Suppressor macrophage treated with lipopolysaccharide for 1 hour (primary cell): Measurements from ENCODE around the gene HES6.
"Not testable (repeated sequence)": the region's sequence is repeated elsewhere in the genome, so short reads cannot be mapped to it uniquely, and the experiment has no call there.

Experiments used
- DNase-seq, 3 donors: peaks; one replicate each; pipeline ENCODE4 v3.0.0-alpha.2; 2020 to 2022

The HES6 gene

DNA sequence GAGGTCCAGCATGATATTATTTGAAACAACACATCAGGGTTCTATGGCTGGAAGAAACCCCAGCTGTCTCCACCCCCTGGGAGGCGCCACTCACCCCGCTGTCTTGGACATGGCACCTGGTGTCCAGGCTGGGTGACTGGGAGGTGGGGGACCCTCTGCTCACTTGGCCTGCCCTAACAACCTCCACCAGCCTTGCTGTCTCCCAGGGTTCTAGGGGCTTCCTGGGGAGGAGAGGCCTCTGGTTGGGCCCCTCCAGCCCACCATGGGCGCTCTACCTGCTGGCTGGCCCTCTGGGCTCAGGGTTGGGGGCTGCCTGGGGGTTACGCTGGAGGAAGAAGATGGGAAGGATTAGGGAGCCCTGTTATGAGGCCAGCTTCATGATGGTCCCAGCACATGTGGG, 32.3 kb upstream of the HES6 start:
- DNase-seq = no peak

DNA sequence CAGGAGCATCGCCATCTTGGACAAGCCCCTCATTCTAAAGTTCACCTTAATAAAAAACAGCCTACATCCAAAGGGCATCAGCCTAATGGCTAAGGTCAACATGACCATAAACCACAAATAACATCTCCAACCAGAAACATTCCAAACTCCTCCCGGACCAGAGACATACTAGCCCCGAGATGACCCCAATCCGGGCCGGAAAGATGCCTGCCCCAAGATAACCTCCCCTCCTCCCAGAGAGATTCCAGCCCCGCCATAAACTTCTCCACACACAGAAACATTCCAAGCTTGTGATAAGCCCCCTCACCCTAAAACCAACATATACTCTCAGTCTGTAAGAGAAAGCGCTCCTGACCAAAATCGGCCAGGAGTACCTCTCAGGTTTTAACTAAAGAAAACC, 31.8 kb upstream of the HES6 start:
- DNase-seq = not testable (repeated sequence)

DNA sequence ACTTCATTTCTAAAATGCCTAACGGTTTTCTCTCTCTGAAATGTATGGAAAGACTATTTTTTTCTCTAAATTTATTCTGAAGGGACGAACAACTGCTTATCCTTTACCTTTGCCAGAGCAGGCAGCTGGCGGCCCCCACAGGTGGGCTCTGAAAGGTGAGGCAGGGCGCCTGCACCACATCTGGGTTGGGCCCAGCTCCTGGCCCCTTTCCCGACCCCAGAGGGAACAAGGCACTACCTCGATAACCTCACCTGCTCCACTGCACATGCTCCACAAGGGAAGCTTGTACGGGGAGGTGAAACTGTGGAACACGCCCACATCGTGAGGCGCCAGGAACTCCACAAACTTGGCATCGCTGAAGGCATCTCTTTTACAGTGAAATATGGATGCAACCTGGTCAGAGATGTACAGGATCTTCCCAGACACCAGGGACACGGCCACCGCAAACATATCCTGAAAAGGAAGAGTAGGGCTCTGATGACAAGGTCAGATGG, 31.3 kb upstream of the HES6 start:
- DNase-seq = no peak

DNA sequence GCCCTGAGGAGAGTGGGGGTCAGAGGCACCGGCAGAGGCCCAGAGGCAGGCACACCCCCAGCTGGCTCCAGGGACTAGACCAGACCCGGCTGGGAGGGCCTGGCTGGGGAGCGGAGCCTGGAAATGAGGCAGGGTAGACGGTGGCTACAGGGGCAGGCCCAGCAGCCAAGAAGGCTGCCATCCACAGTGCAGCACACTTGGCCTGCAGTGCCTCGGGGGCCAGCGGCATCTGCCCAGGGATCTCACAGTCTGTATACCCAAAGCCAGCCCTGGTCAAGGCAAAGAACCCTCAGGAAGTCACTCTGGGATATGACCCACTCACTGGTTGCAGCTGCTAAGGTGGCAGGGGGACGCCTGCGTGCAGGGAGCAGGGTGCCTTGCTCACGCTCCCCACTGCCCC, 30.8 kb upstream of the HES6 start:
- no peak for DNase-seq

DNA sequence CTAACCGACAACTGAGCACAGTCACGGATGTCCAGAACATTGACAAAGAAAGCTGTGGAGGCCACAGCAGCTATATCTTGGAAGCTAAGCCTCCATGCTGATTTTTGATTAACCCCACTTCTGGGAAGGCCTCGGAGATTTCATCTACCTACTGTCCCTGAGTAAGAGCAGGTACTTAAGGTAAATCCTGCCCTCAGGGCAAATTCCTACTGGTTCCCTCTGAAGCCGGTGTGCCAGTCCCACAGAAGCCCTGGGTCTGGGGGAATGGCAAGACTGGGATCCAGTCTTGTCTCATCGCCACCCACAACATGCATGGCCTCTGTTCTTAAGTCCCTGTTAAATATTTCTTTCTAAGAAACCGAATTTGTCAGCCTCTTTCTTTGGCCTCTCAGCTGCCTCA, 29.9 kb upstream of the HES6 start:
- DNase-seq = no peak

DNA sequence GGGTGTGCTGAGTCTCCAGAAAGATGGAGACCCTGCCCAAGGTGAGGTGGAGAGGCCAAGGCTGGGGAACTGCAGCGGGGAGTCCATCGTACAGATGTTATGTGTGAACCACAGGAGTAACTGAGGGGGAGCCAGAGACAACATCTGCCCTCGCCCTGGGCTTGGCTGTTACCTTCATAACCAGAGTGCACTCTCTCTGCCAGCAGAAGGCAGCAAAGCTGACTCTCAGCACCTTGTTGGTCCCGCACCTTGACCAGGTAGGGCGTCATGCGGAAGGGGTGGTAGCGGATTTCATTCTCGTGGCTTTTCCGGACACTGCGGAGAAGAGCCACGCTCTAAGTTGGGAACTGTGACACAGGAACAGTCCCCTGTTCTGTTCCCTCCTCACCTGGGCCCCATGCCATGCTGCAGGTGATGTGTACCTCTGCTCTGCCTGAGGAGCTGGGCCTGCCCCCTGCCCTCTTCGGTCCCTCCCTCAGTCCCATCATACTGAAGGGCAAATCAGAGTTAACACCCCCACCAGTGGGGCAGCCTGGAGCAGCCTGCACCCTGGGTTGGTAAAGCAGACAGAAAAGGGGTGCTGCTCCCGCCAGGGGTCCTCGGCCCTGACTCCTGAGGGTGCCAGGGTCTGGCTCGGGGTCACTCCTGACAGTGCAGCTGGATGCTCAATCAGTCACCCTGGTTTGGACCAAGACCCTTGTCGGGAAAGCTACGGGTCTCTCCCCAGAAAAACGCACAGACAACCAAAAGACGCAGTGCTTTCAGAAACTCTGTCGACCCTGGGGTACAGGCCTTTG, 28.2 kb upstream of the HES6 start:
- DNase-seq = no peak

DNA sequence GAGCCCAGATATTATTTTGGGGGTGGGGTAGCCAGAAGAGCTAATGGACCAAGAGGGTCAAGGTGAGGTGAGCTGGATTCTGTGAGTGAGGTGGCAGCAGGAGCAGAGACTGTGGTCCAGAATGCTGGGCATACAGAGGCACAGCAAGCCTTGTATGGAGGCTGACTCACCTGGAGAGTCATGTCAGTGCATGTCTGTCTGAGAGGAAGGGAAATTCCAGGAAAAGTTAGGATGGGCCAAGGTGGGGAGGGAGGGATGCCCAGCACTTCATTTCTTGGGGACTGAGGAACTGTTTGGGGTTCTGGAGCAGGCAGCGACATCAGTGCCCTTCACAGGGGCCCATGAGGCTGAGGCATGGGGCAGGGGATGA, 27.5 kb upstream of the HES6 start:
- no peak for DNase-seq

DNA sequence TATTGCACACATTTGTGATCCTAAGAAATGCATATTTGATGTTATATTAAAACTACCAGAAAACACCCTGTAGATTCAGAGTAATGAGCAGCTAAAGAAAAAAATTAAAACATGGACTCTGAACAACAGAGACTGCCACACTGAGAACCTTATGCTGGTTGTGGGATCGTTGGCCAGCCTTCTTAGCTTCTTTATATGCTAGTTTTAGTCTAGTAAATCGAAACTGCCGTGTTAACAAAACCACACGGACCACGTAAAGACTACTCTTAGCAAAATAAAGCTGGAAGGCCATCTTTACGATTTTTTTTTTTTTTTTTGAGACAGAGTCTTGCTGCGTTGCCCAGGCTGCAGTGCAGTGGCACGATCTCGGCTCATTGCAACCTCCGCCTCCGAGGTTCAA, 25.8 kb upstream of the HES6 start:
- DNase-seq = no peak

DNA sequence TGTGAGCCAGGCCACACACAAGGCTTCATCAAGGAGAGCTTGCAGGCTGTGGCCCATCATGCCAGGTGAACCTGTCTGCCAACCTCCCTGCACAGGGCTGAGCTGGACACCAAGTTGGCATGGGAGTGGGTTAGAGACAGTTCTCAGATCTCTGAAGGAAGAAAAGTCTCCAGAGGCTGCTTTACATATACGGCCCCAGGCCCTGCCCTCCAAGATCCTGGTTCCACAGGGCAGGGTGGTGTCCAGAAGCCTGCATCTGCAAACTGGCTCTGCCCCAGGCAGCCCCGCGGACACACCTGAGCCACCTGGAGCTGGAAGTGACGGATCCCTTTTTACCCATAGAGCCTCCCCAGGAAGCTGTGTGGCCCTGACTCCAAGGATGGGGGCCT, 24.2 kb upstream of the HES6 start:
- DNase-seq = no peak

DNA sequence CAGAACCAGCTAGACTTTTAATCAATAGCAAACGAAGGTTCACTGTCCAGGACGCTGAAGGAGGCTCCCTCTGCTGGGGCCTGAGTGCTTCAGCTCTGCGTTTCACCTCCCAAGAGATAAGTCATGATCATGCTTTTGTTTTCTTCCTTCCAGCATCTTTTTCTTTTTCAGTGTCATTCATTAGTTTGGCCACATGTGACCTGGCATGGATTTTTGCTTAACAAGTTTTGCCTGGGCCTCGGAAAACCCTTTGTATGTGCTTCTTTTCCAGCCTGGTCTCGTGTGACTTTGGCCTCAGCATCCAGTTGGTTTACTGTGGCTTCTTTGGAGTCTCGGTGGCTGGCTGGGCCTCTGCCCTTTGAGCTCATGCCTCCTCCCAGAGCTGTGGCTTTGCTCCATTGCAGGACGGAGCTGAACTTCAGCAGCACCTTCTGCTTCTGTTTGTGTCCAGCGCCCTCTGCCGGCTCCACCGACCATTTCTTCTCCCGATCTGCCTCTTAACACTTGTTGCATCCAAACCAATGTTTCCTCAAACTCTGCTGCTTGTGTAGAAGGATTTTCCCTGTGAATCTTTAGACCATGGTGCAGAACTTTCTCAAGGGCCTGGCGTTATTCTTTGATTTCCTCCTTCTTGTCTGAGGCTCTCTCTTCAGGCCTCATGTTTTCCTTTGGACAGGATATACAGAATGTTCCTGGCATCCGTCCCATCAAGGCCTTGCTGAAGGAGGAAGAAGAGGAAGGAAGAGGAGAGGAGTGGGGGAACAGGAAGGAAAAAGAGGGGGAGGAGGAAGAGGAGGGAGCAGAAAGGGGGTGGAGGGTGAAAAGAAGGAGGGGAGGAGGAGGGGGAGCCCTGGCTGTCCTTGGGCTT, 23.6 kb upstream of the HES6 start:
- DNase-seq = peak; percentile 89 to 90 (median 90)

DNA sequence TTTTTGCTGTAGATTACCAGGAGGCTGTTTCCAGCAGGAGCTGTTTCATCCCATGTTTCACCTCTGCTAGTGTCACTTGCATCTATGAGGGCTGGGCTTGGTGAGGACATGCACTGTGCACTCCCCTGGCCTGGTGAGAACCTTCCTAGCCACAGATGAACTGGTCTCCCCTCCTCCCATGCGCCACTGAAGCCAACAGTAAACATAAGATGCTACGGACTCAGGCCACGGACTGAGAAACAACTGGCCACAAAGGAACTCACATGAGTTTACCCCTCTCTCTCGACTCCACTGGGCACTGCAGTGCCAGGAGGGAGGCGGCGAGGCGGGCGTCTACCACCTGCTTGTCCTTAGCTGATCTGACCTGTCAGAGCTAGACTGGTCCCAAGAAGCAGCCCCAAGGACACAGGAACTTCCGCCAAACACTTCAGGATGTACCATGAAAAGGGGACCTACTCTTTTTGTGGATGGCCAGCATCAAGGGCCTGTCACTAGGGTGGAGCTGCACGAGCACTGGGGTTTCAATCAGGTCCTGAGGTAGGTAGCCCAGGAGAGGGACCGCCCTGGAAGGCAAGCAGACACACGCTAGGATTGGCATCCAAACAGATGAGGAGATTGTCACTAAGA, 22.8 kb upstream of the HES6 start:
- no peak for DNase-seq

DNA sequence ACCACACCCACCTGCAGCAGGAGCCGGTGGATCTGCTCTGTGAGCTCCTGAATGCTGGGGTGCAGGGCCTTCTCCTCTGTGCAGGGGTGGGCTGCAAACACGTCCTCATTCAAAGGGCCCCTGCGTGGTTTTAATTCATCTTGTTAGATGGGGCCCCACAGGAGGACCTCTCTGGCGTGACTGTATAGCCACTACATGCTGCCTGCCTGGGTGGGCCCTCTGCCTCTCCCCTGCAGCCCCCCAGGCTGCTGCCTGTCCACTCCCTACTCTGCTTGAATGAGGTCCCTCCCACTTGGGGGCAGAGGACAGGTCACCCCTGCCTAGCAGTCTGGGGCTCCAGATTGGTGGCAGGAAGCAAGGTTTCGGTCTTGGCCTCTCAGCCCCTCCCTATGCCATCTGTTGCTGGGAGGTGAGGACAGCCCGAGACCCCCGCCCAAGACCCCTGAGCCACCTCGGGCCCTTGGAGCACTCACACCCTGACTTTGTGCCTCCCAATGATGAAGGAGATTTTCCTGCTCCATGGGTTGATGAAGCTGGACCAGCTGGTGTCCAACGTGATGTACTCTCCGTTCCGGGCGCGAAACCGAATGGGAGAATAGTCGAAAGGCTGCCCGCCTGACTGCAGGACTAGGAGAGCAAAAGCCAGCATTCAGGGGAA, 22.0 kb upstream of the HES6 start:
- no peak for DNase-seq

DNA sequence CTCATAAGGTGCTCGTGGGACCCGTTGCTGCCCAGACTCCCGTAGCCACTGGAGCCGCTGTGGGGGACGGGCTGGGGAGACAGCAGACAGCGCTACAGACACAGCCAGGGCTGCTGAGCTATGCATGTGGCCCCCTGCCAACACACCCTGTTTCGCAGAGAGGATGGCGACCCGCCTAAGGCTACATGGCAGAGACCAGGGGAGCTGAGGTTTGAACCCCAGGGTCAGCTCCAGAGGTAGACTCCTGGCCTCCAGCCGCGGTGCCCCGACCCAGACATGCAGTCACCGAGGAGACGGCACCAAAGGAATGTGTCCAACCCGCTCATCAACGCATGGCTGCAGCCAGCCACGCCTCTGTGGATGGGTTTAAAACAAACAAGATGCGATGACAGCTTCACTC, 21.0 kb upstream of the HES6 start:
- no peak for DNase-seq

DNA sequence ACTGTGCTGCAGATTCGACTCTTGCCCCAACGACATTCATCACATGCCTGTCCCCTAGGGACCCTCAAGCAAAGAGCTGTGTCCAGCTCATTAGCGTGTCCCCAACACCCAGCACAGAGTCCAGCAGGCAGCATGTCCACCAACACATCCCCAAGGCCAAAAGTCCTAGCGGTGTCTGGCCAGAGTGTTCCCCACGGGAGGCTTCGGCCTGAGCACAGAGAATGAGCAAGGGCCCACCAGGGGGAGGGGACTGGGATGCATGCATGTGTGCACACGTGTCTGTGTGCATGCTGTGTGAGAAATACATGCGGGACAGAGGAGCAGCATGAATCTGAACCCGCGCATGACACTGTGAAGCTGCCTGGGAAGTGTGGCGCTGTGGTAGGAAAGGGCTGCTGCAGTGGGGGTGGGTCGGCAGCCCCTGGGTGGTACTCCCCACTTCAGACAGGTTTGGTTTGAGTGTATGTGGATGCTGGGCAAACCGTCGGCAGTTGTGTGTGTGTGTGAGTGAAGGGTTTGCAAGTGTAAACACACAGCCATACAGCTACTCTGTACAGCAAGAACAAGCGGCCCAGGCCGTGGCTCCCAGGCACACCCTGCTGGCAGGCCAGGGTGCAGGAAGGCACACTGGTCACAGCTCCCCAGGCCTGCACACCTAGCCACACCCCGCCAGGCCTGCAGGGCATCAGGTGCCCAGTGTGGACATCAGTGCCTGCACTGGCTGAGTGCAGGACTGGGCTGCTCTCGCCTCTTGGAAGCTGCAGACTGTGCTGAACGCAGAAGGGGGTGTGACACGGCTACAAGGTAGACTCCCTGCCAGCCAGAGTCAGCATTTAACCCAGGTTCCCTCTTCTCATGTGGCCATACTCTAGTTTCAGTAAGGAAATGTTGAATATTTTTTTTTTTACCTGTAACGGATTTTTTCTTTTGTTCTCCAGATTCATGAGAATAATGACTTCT, 19.5 kb upstream of the HES6 start:
- no peak for DNase-seq

DNA sequence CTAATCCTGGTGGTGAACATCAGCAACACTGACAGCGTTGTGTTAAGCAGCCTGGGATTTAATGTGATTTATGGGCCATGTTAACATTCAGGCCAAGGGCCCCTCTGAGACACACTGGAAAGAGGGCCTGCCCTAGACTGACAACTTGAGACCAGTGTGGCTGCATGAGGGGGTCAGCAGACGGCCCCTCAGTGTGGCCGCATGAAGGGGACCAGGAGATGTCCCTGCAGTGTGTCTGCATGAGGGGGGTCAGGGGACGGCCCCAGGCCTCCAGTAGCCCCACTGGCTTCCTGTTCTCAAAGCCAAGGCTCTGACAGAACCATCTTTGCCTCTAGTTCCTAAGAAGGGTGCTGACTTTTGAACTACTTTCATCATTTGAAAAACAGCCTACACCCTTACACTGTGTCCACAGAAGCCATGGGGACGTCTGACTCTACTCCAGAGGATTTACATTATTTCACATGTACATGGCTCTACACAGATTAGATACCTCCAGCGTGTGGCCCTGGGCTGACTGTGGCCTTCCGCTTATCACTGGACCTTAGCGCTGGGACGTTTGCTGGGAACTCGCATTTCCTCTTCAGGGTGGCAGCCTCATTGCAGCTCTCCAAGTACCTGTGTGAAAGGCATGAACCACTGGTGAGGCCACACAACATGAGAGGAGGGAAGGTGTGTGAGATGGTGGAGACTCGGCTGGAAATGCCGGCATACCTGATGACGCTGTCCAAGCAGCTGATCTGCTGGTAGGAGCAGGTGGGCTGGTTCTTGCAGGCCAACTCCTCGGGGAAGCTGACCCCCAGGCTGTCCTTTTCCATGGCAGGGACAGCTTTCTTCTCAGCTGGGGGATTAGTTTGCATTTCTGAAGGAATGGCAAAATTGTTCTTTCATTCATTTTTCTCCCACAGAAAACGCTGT, 18.2 kb upstream of the HES6 start:
- no peak for DNase-seq

DNA sequence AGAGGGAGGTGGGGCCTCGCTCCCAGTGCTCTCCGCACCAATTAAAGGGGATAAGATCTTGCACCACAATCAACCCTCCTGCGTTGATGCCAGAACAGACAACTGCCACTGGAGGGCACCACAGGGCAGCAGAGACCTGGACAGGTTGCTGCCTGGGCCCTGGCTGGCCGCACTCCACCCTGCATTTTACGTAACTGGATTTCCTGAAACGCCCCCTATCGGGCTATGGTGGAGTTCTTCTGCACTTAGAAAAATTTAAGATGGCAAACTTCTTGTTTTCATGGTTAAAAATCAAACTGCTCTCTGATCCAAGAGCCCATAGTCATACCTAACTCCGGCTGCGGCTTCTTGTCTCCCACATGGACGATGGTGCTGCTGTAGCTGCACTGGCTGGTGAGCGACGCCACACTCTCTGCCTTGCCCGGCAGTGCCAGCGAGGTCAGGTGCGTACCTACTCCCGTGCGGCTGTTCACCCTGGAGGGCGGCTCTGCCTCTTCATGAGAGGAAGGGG, 16.8 kb upstream of the HES6 start:
- peak; percentile 79 to 84 (median 82) for DNase-seq

DNA sequence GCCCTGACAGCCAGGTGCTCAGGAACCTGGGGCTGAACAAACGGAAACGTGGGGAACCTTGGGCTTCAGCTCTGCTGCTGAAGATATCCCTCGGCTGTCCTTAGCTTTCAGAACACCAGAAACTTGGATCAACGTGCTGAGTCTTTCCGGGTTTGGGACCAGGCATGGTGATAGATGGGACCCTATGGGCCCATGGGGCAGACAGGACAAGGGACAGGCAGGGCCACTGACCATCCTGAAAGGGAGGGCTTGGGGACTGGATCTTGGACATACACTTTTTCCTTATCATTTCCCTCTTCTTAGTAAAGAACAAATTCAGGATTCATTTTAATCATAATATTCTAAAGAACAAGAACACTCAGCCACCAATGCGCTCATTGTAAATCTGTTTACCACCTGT, 16.3 kb upstream of the HES6 start:
- DNase-seq = no peak

DNA sequence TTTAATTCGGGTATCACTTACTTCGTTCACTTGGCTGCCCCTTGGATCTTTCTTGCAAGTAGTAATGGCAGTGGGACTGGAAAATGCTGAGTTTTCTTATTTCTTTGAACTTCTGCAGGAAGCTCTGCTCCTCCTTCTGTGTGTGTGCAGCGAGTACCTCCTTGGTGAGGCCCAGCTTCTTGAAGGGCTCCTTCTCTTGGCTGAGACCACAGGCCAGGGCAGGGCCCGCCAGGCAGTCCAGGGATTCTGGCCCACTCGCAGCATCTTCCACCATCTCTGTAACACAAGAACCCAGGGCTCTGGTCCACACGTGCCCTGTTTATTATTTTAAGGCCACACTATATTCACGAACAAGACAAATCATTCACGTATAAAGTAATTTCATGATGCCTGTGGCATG, 15.8 kb upstream of the HES6 start:
- DNase-seq = no peak

DNA sequence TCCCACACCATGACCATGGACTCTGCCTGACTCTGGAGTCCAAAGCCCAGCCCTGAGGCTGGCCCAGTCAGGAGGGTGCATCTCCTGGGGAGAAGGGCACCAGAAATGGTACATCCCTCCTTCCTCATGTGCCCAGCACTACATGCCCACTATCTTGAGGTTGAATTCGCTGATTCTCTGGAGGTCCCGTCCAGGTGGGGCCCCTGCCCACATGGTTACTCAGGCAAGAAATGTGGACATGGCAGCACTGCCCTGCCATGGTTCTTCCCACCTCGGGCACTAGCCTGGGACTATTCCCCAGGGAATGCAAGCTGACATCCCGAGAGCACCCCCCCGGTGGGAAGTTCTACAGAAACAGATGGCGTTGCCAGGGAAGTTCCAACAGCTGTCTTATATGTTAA, 15.3 kb upstream of the HES6 start:
- DNase-seq = no peak

DNA sequence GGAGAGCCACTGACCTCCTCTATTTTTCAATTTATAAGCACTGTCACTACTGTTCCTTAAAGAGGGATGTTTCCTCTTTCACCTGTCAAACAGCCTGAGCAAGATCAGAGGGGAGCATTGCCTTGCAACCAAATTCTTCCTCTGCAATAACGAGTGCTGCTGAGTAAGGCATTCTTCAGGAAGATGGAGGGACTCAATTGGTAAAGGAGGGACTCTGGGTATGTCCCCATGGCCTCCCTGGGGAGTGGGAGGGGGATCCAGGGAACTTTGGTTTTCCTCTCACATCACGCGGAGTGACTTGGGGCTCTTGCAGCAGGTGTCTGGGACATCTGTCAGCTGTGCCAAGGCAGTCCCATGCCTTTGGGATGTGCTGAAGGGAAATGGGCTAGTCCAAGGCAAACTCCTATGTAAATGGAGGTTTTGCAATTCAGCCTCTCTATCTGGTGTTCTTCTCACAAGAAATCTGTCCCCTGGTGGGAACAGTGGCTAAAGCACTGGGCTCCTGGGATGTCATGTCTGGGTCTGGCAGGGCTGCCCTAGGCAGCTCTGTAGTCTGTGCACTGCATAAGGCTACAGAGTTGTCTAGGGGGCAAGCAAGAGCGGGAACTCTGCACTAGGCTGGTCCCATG, 14.4 kb upstream of the HES6 start:
- DNase-seq = no peak
